Heart left ventricle (tissue), 13 donors: ENCODE measurements around the gene FOXP1.

ENCODE experiments used
- CTCF ChIP-seq, 12 donors: fragments of 200-600 bp; sonication (generic) in 4 of 12; IDR thresholded peaks; one replicate each; pipeline versions ENCODE4 v1.5.0 to v1.8.0; 2018 to 2022; ENCODE audit warnings: antibody characterized with exemption in 12 of 12, mild to moderate bottlenecking in 5 of 12
- POLR2A ChIP-seq, 2 donors: fragments of 450-650 bp; IDR thresholded peaks; one replicate each; pipeline ENCODE4 v1.6.1; 2017; ENCODE audit warnings: antibody characterized with exemption in 2 of 2, mild to moderate bottlenecking in 2 of 2, moderate library complexity in 2 of 2
- donor health status: ischemic (EF 13 %, LVEDD 7.1; RV severe dilation, severe dysfunction).
- donor health status: DM: no; HTN: yes; CAD: no.
- donor health status: DM: no; HTN: no; CAD: no.
- donor health status: ischemic (EF 25% LVEDD 6.9; RV normal size, moderate dysfunction).
- donor health status: ischemic (EF 25% LVEDD 5.7; RV mildly dilated, moderate dysfunction).
- donor health status: ischemic (EF 35%, LVEDD 5.7; RV mildly dilated, moderate dysfunction).
- donor health status: nonischemic (EF 11% LVEDD 7.7; RV severe dilation, severe dysfunction).
- donor health status: DM: yes; HTN: yes; CAD: no.
- donor health status: PGD.
- donor health status: ischemic (EF 29% LVEDD 5.4; RV normal size, mild dysfunction).
- donor health status: nonischemic (EF 23%, LVEDD 6.1; RV moderate dilation, normal function).

- TF ChIP-seq POLR2A (IDR thresholded peaks at IDR 0.05) (no peak), CTCF (IDR thresholded peaks at IDR 0.05) (no peak)
Measured at GRCh38 chr3:71413572-71413971, 170.0 kb downstream of the FOXP1 start.
